GM18502 (cell line): Measurements from ENCODE around the gene IGFBP3.

Source experiments
- ATAC-seq: cut with Tn5 transposase; IDR thresholded peaks from one replicate; pipeline ENCODE4 v1.9.1; 2021; ENCODE audit warnings: mild to moderate bottlenecking; ENCODE audit not compliant: unreplicated experiment, poor library complexity

The IGFBP3 gene

GRCh38 chr7:45878457-45879144, 42.5 kb downstream of the IGFBP3 start:
- no peak for ATAC-seq

- no peak for ATAC-seq
Observed at GRCh38 chr7:45876519-45876918, 44.6 kb downstream of the IGFBP3 start.

GRCh38 chr7:45874408-45875131, 46.5 kb downstream of the IGFBP3 start:
- no peak for ATAC-seq

GRCh38 chr7:45873355-45873754, 47.7 kb downstream of the IGFBP3 start:
- no peak for ATAC-seq

GRCh38 chr7:45873035-45873354, 48.1 kb downstream of the IGFBP3 start, which contains the start of gene CCDC201:
TSS of gene CCDC201 (minus strand) at chr7:45873082. CDS start at chr7:45873007, 75 bp downstream.
- no peak for ATAC-seq

GRCh38 chr7:45872116-45873034, 48.7 kb downstream of the IGFBP3 start:
- no peak for ATAC-seq

GRCh38 chr7:45869426-45869825, 51.6 kb downstream of the IGFBP3 start:
- ATAC-seq: no peak

- ATAC-seq: no peak
Observed at GRCh38 chr7:45867471-45867870, 53.6 kb downstream of the IGFBP3 start.

GRCh38 chr7:45865594-45866410, 55.3 kb downstream of the IGFBP3 start:
- ATAC-seq: no peak

GRCh38 chr7:45863715-45864114, 57.4 kb downstream of the IGFBP3 start:
- ATAC-seq: no peak
